Measurements from ENCODE around the gene IRAK3.

DNA sequence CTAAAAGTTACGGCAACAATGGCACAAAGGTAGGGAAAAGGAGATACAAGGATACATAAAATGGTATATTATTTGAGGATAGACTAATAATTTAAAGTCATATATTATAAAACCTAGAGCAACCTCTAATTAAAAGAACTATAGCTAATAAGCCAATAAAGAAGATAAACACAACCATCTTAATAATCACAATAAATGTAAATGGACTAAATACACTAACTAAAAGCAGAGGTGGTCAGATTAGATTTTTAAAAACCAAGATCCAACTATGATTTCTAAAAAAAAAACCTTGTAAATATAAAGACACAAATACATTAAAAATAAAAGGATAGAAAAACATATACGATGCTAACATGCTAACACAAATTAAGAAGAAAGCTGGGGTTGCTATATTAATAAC, 47.7 kb upstream of the IRAK3 start:
- TF ChIP-seq, protein P1, sequence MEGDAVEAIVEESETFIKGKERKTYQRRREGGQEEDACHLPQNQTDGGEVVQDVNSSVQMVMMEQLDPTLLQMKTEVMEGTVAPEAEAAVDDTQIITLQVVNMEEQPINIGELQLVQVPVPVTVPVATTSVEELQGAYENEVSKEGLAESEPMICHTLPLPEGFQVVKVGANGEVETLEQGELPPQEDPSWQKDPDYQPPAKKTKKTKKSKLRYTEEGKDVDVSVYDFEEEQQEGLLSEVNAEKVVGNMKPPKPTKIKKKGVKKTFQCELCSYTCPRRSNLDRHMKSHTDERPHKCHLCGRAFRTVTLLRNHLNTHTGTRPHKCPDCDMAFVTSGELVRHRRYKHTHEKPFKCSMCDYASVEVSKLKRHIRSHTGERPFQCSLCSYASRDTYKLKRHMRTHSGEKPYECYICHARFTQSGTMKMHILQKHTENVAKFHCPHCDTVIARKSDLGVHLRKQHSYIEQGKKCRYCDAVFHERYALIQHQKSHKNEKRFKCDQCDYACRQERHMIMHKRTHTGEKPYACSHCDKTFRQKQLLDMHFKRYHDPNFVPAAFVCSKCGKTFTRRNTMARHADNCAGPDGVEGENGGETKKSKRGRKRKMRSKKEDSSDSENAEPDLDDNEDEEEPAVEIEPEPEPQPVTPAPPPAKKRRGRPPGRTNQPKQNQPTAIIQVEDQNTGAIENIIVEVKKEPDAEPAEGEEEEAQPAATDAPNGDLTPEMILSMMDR (IDR thresholded peaks at IDR 0.05) = no peak
- TF ChIP-seq POLR2A (IDR thresholded peaks at IDR 0.05) = no peak
